ENCODE data around the gene DLEC1.
A peak's percentile ranks its signal among the peaks of the same experiment; 100 is the strongest.

Gene DLEC1

GRCh38 chr3:38117163-38117716, 78.2 kb downstream of the DLEC1 start:
- ChIA-PET CTCF (interaction anchor here (0.6 to 1.6 kb wide), 6 partner anchors 70 to 131 kb away, joined by 3 to 5 read pairs (median 4); no protein-coding TSS in a partner anchor), POLR2A (ENCODE audit: low non-redundant PET) (no interaction called here)
- no peak for TF ChIP-seq CTCF (conservative IDR thresholded peaks at IDR 0.05; ENCODE audit: low read depth)
- no peak overlapping the region for H3K27ac ChIP-seq
- DNase-seq (ENCODE audit: low spot score) = no peak

- no peak for DNase-seq (ENCODE audit: low spot score)
- ChIA-PET POLR2A (ENCODE audit: low non-redundant PET) (no interaction called here), CTCF (interaction anchor here (0.6 to 1.3 kb wide), 4 partner anchors 70 to 130 kb away, joined by 3 to 4 read pairs (median 4); no protein-coding TSS in a partner anchor)
- no peak overlapping the region for H3K27ac ChIP-seq
- peak; percentile 51 for TF ChIP-seq CTCF (conservative IDR thresholded peaks at IDR 0.05; ENCODE audit: low read depth)
Measured at GRCh38 chr3:38117748-38118420, 78.9 kb downstream of the DLEC1 start.

- POLR2A ChIA-PET (ENCODE audit: low non-redundant PET) = no interaction called here
Measured at GRCh38 chr3:38118421-38119247, 79.6 kb downstream of the DLEC1 start.

GRCh38 chr3:38119248-38119544, 80.2 kb downstream of the DLEC1 start:
- TF ChIP-seq CTCF (conservative IDR thresholded peaks at IDR 0.05; ENCODE audit: low read depth) = no peak
- no peak overlapping the region for H3K27ac ChIP-seq
- ChIA-PET CTCF (no interaction called here), POLR2A (ENCODE audit: low non-redundant PET) (no interaction called here)
- DNase-seq (ENCODE audit: low spot score) = no peak

More at GRCh38 chr3:38118421-38119247, 79.6 kb downstream of the DLEC1 start:
- CTCF ChIA-PET = no interaction called here
- no peak for DNase-seq (ENCODE audit: low spot score)
- no peak overlapping the region for H3K27ac ChIP-seq
- no peak for TF ChIP-seq CTCF (conservative IDR thresholded peaks at IDR 0.05; ENCODE audit: low read depth)

GRCh38 chr3:38119821-38120692, 81.0 kb downstream of the DLEC1 start:
- CTCF ChIA-PET = no interaction called here
- peak overlapping the region; percentile 26 for H3K27ac ChIP-seq
- no peak for DNase-seq (ENCODE audit: low spot score)
- TF ChIP-seq CTCF (conservative IDR thresholded peaks at IDR 0.05; ENCODE audit: low read depth) = no peak
- POLR2A ChIA-PET (ENCODE audit: low non-redundant PET) = no interaction called here

All from RWPE1 (cell line).